DND-41 (cell line): ENCODE data around the gene NUP62CL.

Experiments
- ATAC-seq: fragments of 200-7000 bp; cut with Tn5 transposase; 3 replicates; pipeline ENCODE4 v1.9.1; 2021; ENCODE audit warnings: low read depth; ENCODE audit not compliant: insufficient read depth
- DNase-seq: peaks from one replicate; pipeline ENCODE4 v3.0.0-alpha.2; 2020
- H2AFZ ChIP-seq: 2 replicates; pipeline ENCODE4 v1.6.0; 2012; ENCODE audit warnings: low read depth, low read length
- H3K27ac ChIP-seq: 2 replicates; pipeline ENCODE4 v1.5.1; 2012; ENCODE audit warnings: low read length, inconsistent platforms
- H3K27me3 ChIP-seq: fragments of 200-600 bp; sonication (generic); 2 replicates; pipeline ENCODE4 v1.6.0; 2012; ENCODE audit warnings: low read length, mild to moderate bottlenecking, inconsistent platforms; ENCODE audit not compliant: insufficient read depth, poor library complexity
- H3K36me3 ChIP-seq: 2 replicates; pipeline ENCODE4 v1.5.1; 2012; ENCODE audit warnings: low read length, inconsistent platforms; ENCODE audit not compliant: insufficient read depth
- H3K4me1 ChIP-seq: 2 replicates; pipeline ENCODE4 v1.5.1; 2012; ENCODE audit warnings: mild to moderate bottlenecking, low read length; ENCODE audit not compliant: insufficient read depth
- H3K4me2 ChIP-seq: 2 replicates; pipeline ENCODE4 v1.6.0; 2012; ENCODE audit warnings: mild to moderate bottlenecking, moderate library complexity, low read length, inconsistent platforms; ENCODE audit not compliant: insufficient read depth
- H3K4me3 ChIP-seq, 2 experiments: fragments of 200-600 bp in 1 of 2; shearing (Covaris generic) in 1 of 2; 2 replicates each; pipeline ENCODE4 v1.5.1; 2012 to 2016; ENCODE audit warnings: inconsistent platforms in 2 of 2, low read length in 2 of 2, mild to moderate bottlenecking in 2 of 2, low read depth in 1 of 2, moderate library complexity in 1 of 2
- H3K79me2 ChIP-seq: 2 replicates; pipeline ENCODE4 v1.6.0; 2012; ENCODE audit warnings: low read length, inconsistent platforms; ENCODE audit not compliant: insufficient read depth
- H3K9ac ChIP-seq: 2 replicates; pipeline ENCODE4 v1.6.0; 2012; ENCODE audit warnings: low read depth, mild to moderate bottlenecking, inconsistent platforms, low read length, moderate library complexity
- H3K9me3 ChIP-seq: 2 replicates; pipeline ENCODE4 v1.5.1; 2012; ENCODE audit warnings: low read length, moderate library complexity, mild to moderate bottlenecking, inconsistent platforms; ENCODE audit not compliant: insufficient read depth, severe bottlenecking
- H4K20me1 ChIP-seq: 2 replicates; pipeline ENCODE4 v1.6.0; 2012; ENCODE audit warnings: low read length; ENCODE audit not compliant: insufficient read depth
- EZH2 ChIP-seq: IDR thresholded peaks from 3 replicates; pipeline ENCODE4 v1.6.1; 2012; ENCODE audit warnings: borderline replicate concordance, low read depth, mild to moderate bottlenecking, moderate library complexity, low read length, inconsistent platforms; ENCODE audit not compliant: severe bottlenecking
- TF ChIP-seq, protein P1 (sequence below): IDR thresholded peaks from 2 replicates; pipeline ENCODE4 v1.5.1; 2012; ENCODE audit warnings: borderline replicate concordance, low read length, moderate library complexity, mild to moderate bottlenecking; ENCODE audit not compliant: poor library complexity, severe bottlenecking; ENCODE audit errors: extremely low read depth

NUP62CL gene

DNA sequence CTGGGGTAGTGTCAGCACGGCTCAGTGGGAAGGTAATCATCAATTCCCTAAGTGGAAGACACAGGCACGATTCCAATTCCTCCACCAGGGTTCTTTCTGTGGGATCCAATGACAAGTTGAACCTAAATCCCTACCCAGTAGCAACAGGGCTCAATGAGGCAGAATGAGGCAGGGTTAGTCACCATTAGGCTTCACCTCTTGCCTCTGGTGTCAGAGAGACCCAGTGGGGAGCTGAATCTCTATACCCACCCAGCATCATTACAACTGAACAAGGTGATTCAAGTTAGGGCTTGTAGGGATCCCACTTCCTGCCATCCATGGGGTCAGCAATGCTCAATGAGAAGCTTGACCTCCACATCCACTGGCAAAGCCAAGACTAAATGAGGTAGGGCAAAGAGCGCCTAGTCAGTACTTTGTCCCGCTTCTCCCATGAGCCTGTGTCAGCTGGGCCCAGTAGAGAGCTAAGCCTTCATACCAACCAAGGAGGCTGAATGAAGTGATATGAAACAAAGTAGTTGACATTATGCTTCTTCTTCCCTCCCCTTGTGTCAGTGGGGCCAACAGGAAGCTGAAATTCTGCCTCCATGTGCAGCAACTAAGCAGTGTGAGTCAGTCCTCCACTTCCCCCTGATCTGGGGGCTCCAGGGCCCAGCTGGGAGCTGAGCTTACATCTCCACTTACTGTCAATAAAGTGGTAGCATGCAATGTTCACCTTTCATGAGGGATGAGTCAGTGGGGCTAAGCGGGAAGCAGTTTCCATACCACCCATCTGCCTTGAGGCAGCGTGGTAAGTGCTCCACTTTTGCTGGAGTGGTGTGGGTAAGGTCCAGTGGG lies 51.2 kb downstream of the NUP62CL start:
- Histone ChIP-seq H4K20me1 (no peaks in the 10 kb centered on the region), H3K79me2 (no peaks in the 10 kb centered on the region), H3K27me3 (no peaks in the 10 kb centered on the region), H3K9ac (no peak overlapping the region), H3K9me3 (no peaks in the 10 kb centered on the region), H3K36me3 (no peaks in the 10 kb centered on the region), H3K4me2 (no peak overlapping the region), H3K27ac (no peak overlapping the region), H3K4me3 (no peak overlapping the region), H3K4me1 (no peaks in the 10 kb centered on the region), H2AFZ (no peak overlapping the region)
- DNase-seq = no peak
- ATAC-seq = no peak
- no peak for TF ChIP-seq EZH2
- TF ChIP-seq, protein P1, sequence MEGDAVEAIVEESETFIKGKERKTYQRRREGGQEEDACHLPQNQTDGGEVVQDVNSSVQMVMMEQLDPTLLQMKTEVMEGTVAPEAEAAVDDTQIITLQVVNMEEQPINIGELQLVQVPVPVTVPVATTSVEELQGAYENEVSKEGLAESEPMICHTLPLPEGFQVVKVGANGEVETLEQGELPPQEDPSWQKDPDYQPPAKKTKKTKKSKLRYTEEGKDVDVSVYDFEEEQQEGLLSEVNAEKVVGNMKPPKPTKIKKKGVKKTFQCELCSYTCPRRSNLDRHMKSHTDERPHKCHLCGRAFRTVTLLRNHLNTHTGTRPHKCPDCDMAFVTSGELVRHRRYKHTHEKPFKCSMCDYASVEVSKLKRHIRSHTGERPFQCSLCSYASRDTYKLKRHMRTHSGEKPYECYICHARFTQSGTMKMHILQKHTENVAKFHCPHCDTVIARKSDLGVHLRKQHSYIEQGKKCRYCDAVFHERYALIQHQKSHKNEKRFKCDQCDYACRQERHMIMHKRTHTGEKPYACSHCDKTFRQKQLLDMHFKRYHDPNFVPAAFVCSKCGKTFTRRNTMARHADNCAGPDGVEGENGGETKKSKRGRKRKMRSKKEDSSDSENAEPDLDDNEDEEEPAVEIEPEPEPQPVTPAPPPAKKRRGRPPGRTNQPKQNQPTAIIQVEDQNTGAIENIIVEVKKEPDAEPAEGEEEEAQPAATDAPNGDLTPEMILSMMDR = no peak

DNA sequence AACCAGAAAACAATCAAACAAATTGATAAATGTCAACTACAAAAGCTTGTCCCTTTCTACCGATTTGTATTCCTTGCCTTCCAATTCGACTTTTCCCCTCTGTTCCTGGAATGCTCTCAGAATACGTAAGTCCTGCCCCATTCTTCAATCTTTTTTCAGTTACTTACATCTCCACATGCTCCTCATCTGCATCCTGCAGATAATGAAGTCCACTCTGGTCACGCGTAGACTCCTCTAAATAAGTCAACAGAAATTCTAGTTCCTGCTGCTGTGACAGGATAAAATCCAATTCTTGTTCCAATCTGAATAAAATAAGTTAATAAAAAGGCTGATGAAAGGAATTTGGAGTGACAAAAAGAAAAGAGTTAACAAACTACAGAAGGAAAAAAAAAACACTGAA lies 53.2 kb downstream of the NUP62CL start:
- DNase-seq (no peak), ATAC-seq (no peak)
- no peaks in the 10 kb centered on the region for H4K20me1 ChIP-seq
- H3K9ac ChIP-seq = no peak overlapping the region
- no peaks in the 10 kb centered on the region for H3K9me3 ChIP-seq
- H2AFZ ChIP-seq = no peak overlapping the region
- TF ChIP-seq, protein P1 = no peak
- TF ChIP-seq EZH2 = no peak
- H3K36me3 ChIP-seq = no peaks in the 10 kb centered on the region
- H3K27me3 ChIP-seq = no peaks in the 10 kb centered on the region
- no peak overlapping the region for H3K4me2 ChIP-seq
- no peaks in the 10 kb centered on the region for H3K79me2 ChIP-seq
- H3K4me3 ChIP-seq = no peak overlapping the region
- H3K27ac ChIP-seq = no peak overlapping the region
- H3K4me1 ChIP-seq = no peaks in the 10 kb centered on the region

DNA sequence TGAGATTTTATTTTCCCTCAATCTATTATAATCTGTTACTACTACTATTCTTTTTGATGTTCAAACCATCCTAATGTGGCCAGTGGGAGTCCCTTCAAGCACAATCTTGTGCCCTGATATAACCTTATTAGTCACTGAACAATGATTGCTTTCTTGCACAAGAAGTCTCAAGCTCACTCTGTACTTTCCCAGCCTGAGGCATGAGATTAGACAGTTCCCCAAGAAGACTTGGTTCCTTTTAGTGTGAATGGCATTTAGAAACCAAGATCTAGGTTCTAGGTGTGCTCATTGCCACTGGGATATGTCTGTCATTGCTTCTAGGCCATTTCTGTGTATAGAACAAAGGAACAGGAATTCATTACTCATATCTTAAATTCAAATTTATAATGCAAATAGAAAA lies 59.6 kb downstream of the NUP62CL start:
- ATAC-seq = no peak
- Histone ChIP-seq H4K20me1 (no peaks in the 10 kb centered on the region), H3K79me2 (no peaks in the 10 kb centered on the region), H3K9me3 (no peaks in the 10 kb centered on the region), H2AFZ (no peak overlapping the region), H3K27me3 (no peaks in the 10 kb centered on the region), H3K4me1 (no peaks in the 10 kb centered on the region), H3K4me3 (no peak overlapping the region), H3K36me3 (no peaks in the 10 kb centered on the region), H3K27ac (no peak overlapping the region), H3K9ac (no peak overlapping the region), H3K4me2 (no peak overlapping the region)
- no peak for DNase-seq
- TF ChIP-seq, protein P1 = no peak
- no peak for TF ChIP-seq EZH2

DNA sequence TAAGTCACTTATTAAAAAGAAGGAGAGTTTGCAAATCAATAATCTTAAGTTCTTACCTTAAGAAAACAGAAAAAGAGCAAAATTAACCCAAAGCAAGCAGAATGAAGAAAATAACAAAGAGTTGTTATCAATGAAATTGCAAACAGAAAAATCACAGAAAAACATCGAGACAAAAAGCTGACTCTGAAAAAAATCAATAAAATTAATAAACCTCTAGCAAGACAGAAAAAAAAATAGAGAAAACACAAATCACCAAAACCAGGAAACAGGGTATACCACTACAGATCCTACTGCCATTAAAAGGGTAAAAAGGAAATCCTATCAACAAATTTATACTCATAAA lies 70.3 kb downstream of the NUP62CL start:
- H3K4me1 ChIP-seq = no peaks in the 10 kb centered on the region
- H3K9ac ChIP-seq = no peak overlapping the region
- DNase-seq = no peak
- H3K27ac ChIP-seq = no peak overlapping the region
- no peak overlapping the region for H3K4me3 ChIP-seq
- H3K27me3 ChIP-seq = no peaks in the 10 kb centered on the region
- no peak overlapping the region for H2AFZ ChIP-seq
- H3K36me3 ChIP-seq = no peaks in the 10 kb centered on the region
- H3K79me2 ChIP-seq = no peaks in the 10 kb centered on the region
- no peaks in the 10 kb centered on the region for H4K20me1 ChIP-seq
- H3K4me2 ChIP-seq = no peak overlapping the region
- no peaks in the 10 kb centered on the region for H3K9me3 ChIP-seq
- TF ChIP-seq, protein P1 = no peak
- TF ChIP-seq EZH2 = no peak
- no peak for ATAC-seq
